C4-2B (cell line): Measurements from ENCODE around the gene RHCE.

Experiments used
- ZFX ChIP-seq: fragments of 450-650 bp; IDR thresholded peaks from 2 replicates; pipeline ENCODE4 v1.6.1; 2017
- TF ChIP-seq, protein P1 (sequence below): fragments of 450-650 bp; conservative IDR thresholded peaks from 2 replicates; pipeline ENCODE4 v1.5.1; 2017; ENCODE audit warnings: mild to moderate bottlenecking

DNA sequence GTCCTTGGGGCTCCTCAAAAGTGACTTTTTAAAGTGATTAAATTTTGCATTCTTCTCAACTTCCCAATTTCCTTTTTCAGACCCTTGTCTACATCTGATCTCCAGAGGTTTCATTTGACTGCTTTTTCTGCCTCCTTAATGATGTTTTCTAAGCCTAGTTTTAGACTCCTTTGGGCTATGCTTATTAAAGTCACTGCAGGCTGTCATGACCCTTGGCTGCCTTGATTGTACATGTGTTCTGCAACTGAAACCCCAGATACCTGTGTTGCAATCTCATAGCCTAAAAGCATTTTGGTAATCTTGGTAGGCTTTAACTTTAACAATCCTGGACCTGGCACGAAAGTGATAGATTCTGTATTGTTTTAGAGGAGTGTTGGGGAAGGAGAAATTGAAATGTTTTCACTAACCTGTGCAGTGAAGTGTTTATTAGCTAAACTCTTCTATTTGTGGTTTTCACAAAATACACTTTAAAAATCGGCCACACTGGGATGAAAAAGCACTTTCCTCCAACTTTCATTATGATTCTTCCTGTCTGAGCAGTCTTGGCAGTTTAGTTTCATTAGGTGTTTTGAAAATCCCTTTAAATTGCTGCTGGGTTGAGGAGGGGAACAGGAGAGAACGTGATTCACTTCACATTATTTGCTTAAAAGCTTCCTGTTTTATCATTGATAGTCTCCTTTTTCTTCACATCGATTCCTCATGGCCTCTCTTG is 14.9 kb upstream of the RHCE start:
- TF ChIP-seq, protein P1, sequence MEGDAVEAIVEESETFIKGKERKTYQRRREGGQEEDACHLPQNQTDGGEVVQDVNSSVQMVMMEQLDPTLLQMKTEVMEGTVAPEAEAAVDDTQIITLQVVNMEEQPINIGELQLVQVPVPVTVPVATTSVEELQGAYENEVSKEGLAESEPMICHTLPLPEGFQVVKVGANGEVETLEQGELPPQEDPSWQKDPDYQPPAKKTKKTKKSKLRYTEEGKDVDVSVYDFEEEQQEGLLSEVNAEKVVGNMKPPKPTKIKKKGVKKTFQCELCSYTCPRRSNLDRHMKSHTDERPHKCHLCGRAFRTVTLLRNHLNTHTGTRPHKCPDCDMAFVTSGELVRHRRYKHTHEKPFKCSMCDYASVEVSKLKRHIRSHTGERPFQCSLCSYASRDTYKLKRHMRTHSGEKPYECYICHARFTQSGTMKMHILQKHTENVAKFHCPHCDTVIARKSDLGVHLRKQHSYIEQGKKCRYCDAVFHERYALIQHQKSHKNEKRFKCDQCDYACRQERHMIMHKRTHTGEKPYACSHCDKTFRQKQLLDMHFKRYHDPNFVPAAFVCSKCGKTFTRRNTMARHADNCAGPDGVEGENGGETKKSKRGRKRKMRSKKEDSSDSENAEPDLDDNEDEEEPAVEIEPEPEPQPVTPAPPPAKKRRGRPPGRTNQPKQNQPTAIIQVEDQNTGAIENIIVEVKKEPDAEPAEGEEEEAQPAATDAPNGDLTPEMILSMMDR: no peak
- TF ChIP-seq ZFX: no peak
